Brain microvascular endothelial cell (primary cell): ENCODE measurements around the gene TTL.
"Not testable (repeated sequence)": the region's sequence is repeated elsewhere in the genome, so short reads cannot be mapped to it uniquely, and the experiment has no call there.

ENCODE experiments used
- DNase-seq: peaks from one replicate; pipeline ENCODE4 v3.0.0-alpha.2; 2020
- H3K27ac ChIP-seq: fragments of 250-450 bp; sonication (Bioruptor Pico); 2 replicates; pipeline ENCODE4 v1.5.1; 2020; ENCODE audit warnings: mild to moderate bottlenecking, moderate library complexity
- H3K27me3 ChIP-seq: fragments of 250-450 bp; sonication (Bioruptor Pico); replicated peaks from 2 replicates; pipeline ENCODE4 v1.5.1; 2020; ENCODE audit warnings: mild to moderate bottlenecking
- H3K36me3 ChIP-seq: fragments of 250-450 bp; sonication (Bioruptor Pico); replicated peaks from 2 replicates; pipeline ENCODE4 v1.5.1; 2020; ENCODE audit warnings: mild to moderate bottlenecking
- H3K4me3 ChIP-seq: 2 replicates; pipeline ENCODE4 v1.5.1; 2011; ENCODE audit warnings: low read depth, mild to moderate bottlenecking, control low read depth, low read length, moderate library complexity
- CTCF ChIP-seq: IDR thresholded peaks from 2 replicates; pipeline ENCODE4 v1.5.1; 2011; ENCODE audit warnings: low read depth, mild to moderate bottlenecking, moderate library complexity, low read length, control low read depth, inconsistent platforms; ENCODE audit errors: missing control alignments
- in situ Hi-C: cut with HindIII; loops from 2 replicates; pipeline ENCODE4 v1.10.0; 2017; ENCODE audit warnings: low sequenced_read_pairs, low pct_ligation_motif_present

TTL gene

GRCh38 chr2:112481528-112482233 lies at the start of gene TTL:
Gene TTL (plus strand): TSS chr2:112482156. CDS start chr2:112482345, 189 bp downstream.
- Histone ChIP-seq H3K27ac (peak within 1 kb of the TSS; percentile 80), H3K36me3 (peaks cover 2% of the 10 kb centered on the region), H3K4me3 (peak within 1 kb of the TSS; percentile 89), H3K27me3 (no peaks in the 10 kb centered on the region)
- peak; percentile 34 for DNase-seq
- TF ChIP-seq CTCF, result no peak
- in situ Hi-C loops, result no loop called here

GRCh38 chr2:112432390-112432734 lies 49.6 kb upstream of the TTL start:
- H3K36me3 ChIP-seq, DNase-seq, H3K27me3 ChIP-seq, in situ Hi-C loops, H3K27ac ChIP-seq: not testable (repeated sequence)
- peak overlapping the region; percentile 17 for H3K4me3 ChIP-seq

GRCh38 chr2:112432735-112433479 lies 49.0 kb upstream of the TTL start:
- in situ Hi-C loops, DNase-seq: not testable (repeated sequence)

GRCh38 chr2:112433480-112433879 lies 48.5 kb upstream of the TTL start, which contains the start of gene RGPD8:
Gene RGPD8 (minus strand): TSS chr2:112433645. CDS start chr2:112433453, 192 bp downstream.
- TF ChIP-seq CTCF, result peak; percentile 67
- H3K27me3 ChIP-seq, H3K36me3 ChIP-seq, H3K27ac ChIP-seq, in situ Hi-C loops: not testable (repeated sequence)
- H3K4me3 ChIP-seq, result peak within 1 kb of the TSS; percentile 39
- DNase-seq, result peak; percentile 83

More at GRCh38 chr2:112432735-112433479, 49.0 kb upstream of the TTL start:
- H3K4me3 ChIP-seq, result peak overlapping the region; percentile 39
- not testable (repeated sequence) for H3K27me3 ChIP-seq, H3K27ac ChIP-seq, H3K36me3 ChIP-seq

- in situ Hi-C loops, result no loop called here
- Histone ChIP-seq H3K27me3 (no peaks in the 10 kb centered on the region), H3K27ac (no peak overlapping the region), H3K4me3 (no peak overlapping the region), H3K36me3 (no peaks in the 10 kb centered on the region)
- no peak for DNase-seq
- no peak for TF ChIP-seq CTCF
Measured at GRCh38 chr2:112433932-112434730, 47.8 kb upstream of the TTL start.

- in situ Hi-C loops, H3K27me3 ChIP-seq, H3K36me3 ChIP-seq, DNase-seq, H3K4me3 ChIP-seq, H3K27ac ChIP-seq: not testable (repeated sequence)
Measured at GRCh38 chr2:112434890-112435715, 46.9 kb upstream of the TTL start.

GRCh38 chr2:112435716-112436431 lies 46.1 kb upstream of the TTL start:
- H3K27ac ChIP-seq, in situ Hi-C loops, H3K27me3 ChIP-seq, H3K36me3 ChIP-seq, H3K4me3 ChIP-seq, DNase-seq: not testable (repeated sequence)

- H3K4me3 ChIP-seq, in situ Hi-C loops, H3K36me3 ChIP-seq, H3K27me3 ChIP-seq, DNase-seq, H3K27ac ChIP-seq: not testable (repeated sequence)
Measured at GRCh38 chr2:112436993-112437392, 45.0 kb upstream of the TTL start.

GRCh38 chr2:112437405-112437831 lies 44.5 kb upstream of the TTL start:
- H3K27ac ChIP-seq, H3K36me3 ChIP-seq, H3K4me3 ChIP-seq, in situ Hi-C loops, H3K27me3 ChIP-seq: not testable (repeated sequence)
- peak; percentile 7 for DNase-seq
